Measurements from ENCODE around the gene WFDC10B. TPM values are rescaled to one million over a fixed set of nuclear protein-coding genes. Genes with fewer than 3 reads are reported as not detected.

WFDC10B gene
- total and polyA plus RNA-seq, 2 donors (not counting 3 experiments of a cell fraction or from before 2014, with no cell fraction given): not detected

- no peaks in the 10 kb centered on the region for H3K9me3 ChIP-seq (replicated peaks; ENCODE audit: control insufficient read depth, insufficient read depth, low read length)
- no peaks in the 10 kb centered on the region for H3K4me1 ChIP-seq (ENCODE audit: control insufficient read depth, extremely low read depth, insufficient read depth, low read length)
- no peaks in the 10 kb centered on the region for H3K79me2 ChIP-seq (ENCODE audit: control insufficient read depth, insufficient read depth, low read length)
- no peak for DNase-seq (ENCODE audit: low read depth, low spot score)
- no TSS peak for BruUV-seq (replicated peaks)
- TF ChIP-seq FOS (IDR thresholded peaks at IDR 0.05; ENCODE audit: borderline replicate concordance, insufficient read depth, low read length) (no peak), EZH2 (IDR thresholded peaks at IDR 0.05; ENCODE audit: borderline replicate concordance, low read depth, low read length, severe bottlenecking) (no peak), POLR2AphosphoS5 (IDR thresholded peaks at IDR 0.05; ENCODE audit: insufficient read depth, low read depth, low read length) (no peak)
- ChIA-PET CTCF (no interaction called here), POLR2A (no interaction called here)
- H3K4me3 ChIP-seq (replicated peaks in 1 of 3; ENCODE audit: insufficient read depth in 1 of 3, low read depth in 1 of 3, low read length in 3 of 3): no peak overlapping the region
- H3K27me3 ChIP-seq (ENCODE audit: control insufficient read depth in 2 of 2, insufficient read depth in 2 of 2, low read length in 2 of 2): no peaks in the 10 kb centered on the region
- no peaks in the 10 kb centered on the region for H4K20me1 ChIP-seq (replicated peaks; ENCODE audit: control insufficient read depth, extremely low read depth, insufficient read depth, low read length)
- no peak for FAIRE-seq
- intact Hi-C loops (cut with micrococcal nuclease) (no loop called here), dilution Hi-C loops (cut with MboI; ENCODE audit: extremely low pct_ligation_motif_present, low sequenced_read_pairs) (no loop called here)
- no peaks in the 10 kb centered on the region for H3K9me1 ChIP-seq (replicated peaks; ENCODE audit: control insufficient read depth, extremely low read depth, insufficient read depth, low read length)
- H3K9ac ChIP-seq (replicated peaks; ENCODE audit: extremely low read depth, insufficient read depth, low read length): no peak overlapping the region
- H3K27ac ChIP-seq (ENCODE audit: insufficient read depth, low read depth, low read length): no peak overlapping the region
- H2AFZ ChIP-seq (ENCODE audit: low read depth, low read length): no peak overlapping the region
- H3K4me2 ChIP-seq (ENCODE audit: insufficient read depth, low read length): no peak overlapping the region
- no peaks in the 10 kb centered on the region for H3K36me3 ChIP-seq (ENCODE audit: control insufficient read depth in 2 of 2, extremely low read depth in 1 of 2, insufficient read depth in 2 of 2, low read length in 2 of 2)
These were observed 37.8 kb upstream of the WFDC10B start for GRCh38 chr20:45742596-45742995.

GRCh38 chr20:45735988-45736387 is 31.2 kb upstream of the WFDC10B start:
- Histone ChIP-seq H3K4me2 (ENCODE audit: insufficient read depth, low read length) (no peak overlapping the region), H3K4me3 (replicated peaks in 1 of 3; ENCODE audit: insufficient read depth in 1 of 3, low read depth in 1 of 3, low read length in 3 of 3) (no peak overlapping the region), H3K79me2 (ENCODE audit: control insufficient read depth, insufficient read depth, low read length) (no peaks in the 10 kb centered on the region), H3K27me3 (ENCODE audit: control insufficient read depth in 2 of 2, insufficient read depth in 2 of 2, low read length in 2 of 2) (no peaks in the 10 kb centered on the region), H3K27ac (ENCODE audit: insufficient read depth, low read depth, low read length) (no peak overlapping the region), H3K9ac (replicated peaks; ENCODE audit: extremely low read depth, insufficient read depth, low read length) (no peak overlapping the region), H3K9me3 (replicated peaks; ENCODE audit: control insufficient read depth, insufficient read depth, low read length) (no peaks in the 10 kb centered on the region), H4K20me1 (replicated peaks; ENCODE audit: control insufficient read depth, extremely low read depth, insufficient read depth, low read length) (no peaks in the 10 kb centered on the region), H3K36me3 (ENCODE audit: control insufficient read depth in 2 of 2, extremely low read depth in 1 of 2, insufficient read depth in 2 of 2, low read length in 2 of 2) (no peaks in the 10 kb centered on the region), H2AFZ (ENCODE audit: low read depth, low read length) (no peak overlapping the region), H3K9me1 (replicated peaks; ENCODE audit: control insufficient read depth, extremely low read depth, insufficient read depth, low read length) (no peaks in the 10 kb centered on the region), H3K4me1 (ENCODE audit: control insufficient read depth, extremely low read depth, insufficient read depth, low read length) (no peaks in the 10 kb centered on the region)
- ChIA-PET CTCF (interaction anchor here (1.2 kb wide), 1 partner anchor 36 kb away, joined by 4 read pairs; no protein-coding TSS in a partner anchor), POLR2A (no interaction called here)
- no TSS peak for BruUV-seq (replicated peaks)
- dilution Hi-C loops (cut with MboI; ENCODE audit: extremely low pct_ligation_motif_present, low sequenced_read_pairs): no loop called here
- intact Hi-C loops (cut with micrococcal nuclease): no loop called here
- DNase-seq (ENCODE audit: low read depth, low spot score): no peak
- TF ChIP-seq MYC (IDR thresholded peaks at IDR 0.05; ENCODE audit: low read depth, low read length) (no peak), CTCF (IDR thresholded peaks at IDR 0.05; ENCODE audit: extremely low read depth in 1 of 2, insufficient read depth in 1 of 2, low read depth in 1 of 2, low read length in 2 of 2) (no peak), MAX (IDR thresholded peaks at IDR 0.05; ENCODE audit: insufficient read depth, insufficient read length) (no peak), JUN (IDR thresholded peaks at IDR 0.05; ENCODE audit: borderline replicate concordance, insufficient read depth, insufficient read length, low read depth) (no peak), POLR2AphosphoS5 (IDR thresholded peaks at IDR 0.05; ENCODE audit: insufficient read depth, low read depth, low read length) (no peak), FOS (IDR thresholded peaks at IDR 0.05; ENCODE audit: borderline replicate concordance, insufficient read depth, low read length) (no peak), GATA2 (IDR thresholded peaks at IDR 0.05; ENCODE audit: insufficient read depth, insufficient read length, low read depth, low read length) (no peak), POLR2A (IDR thresholded peaks at IDR 0.05; ENCODE audit: low read depth, low read length) (no peak), EZH2 (IDR thresholded peaks at IDR 0.05; ENCODE audit: borderline replicate concordance, low read depth, low read length, severe bottlenecking) (no peak)
- no peak for FAIRE-seq

Measured in endothelial cell of umbilical vein (primary cell).